IPS-NIHi7 (cell line): ENCODE measurements around the gene OLFML2A.
A peak's percentile ranks its signal among the peaks of the same experiment; 100 is the strongest.
"Not testable (repeated sequence)": the region's sequence is repeated elsewhere in the genome, so short reads cannot be mapped to it uniquely, and the experiment has no call there.

ENCODE experiments used
- DNase-seq: peaks from one replicate; pipeline ENCODE4 v3.0.0; 2012; ENCODE audit warnings: mixed read lengths; ENCODE audit errors: extremely low spot score

Gene OLFML2A

GRCh38 chr9:124828489-124829333 is 51.8 kb downstream of the OLFML2A start:
- DNase-seq = no peak

GRCh38 chr9:124829334-124829669 is 52.4 kb downstream of the OLFML2A start:
- no peak for DNase-seq

- no peak for DNase-seq
Observed at GRCh38 chr9:124830593-124830992, 53.7 kb downstream of the OLFML2A start.

GRCh38 chr9:124831642-124832364 is 54.9 kb downstream of the OLFML2A start:
- DNase-seq = no peak

- no peak for DNase-seq
Observed at GRCh38 chr9:124834591-124834990, 57.7 kb downstream of the OLFML2A start.

GRCh38 chr9:124835026-124835557 is 58.2 kb downstream of the OLFML2A start:
- DNase-seq = no peak

- not testable (repeated sequence) for DNase-seq
Observed at GRCh38 chr9:124838132-124838531, 61.2 kb downstream of the OLFML2A start.

- not testable (repeated sequence) for DNase-seq
Observed at GRCh38 chr9:124838567-124839275, 61.8 kb downstream of the OLFML2A start.

GRCh38 chr9:124839612-124840299 is 62.8 kb downstream of the OLFML2A start:
- peak; percentile 88 for DNase-seq

GRCh38 chr9:124840300-124840833 is 63.4 kb downstream of the OLFML2A start:
- no peak for DNase-seq

- no peak for DNase-seq
Observed at GRCh38 chr9:124841075-124841821, 64.3 kb downstream of the OLFML2A start.

GRCh38 chr9:124843456-124844034 is 66.6 kb downstream of the OLFML2A start:
- DNase-seq = no peak

- DNase-seq = no peak
Observed at GRCh38 chr9:124844291-124844690, 67.4 kb downstream of the OLFML2A start.

- DNase-seq = not testable (repeated sequence)
Observed at GRCh38 chr9:124846467-124846866, 69.5 kb downstream of the OLFML2A start.

- no peak for DNase-seq
Observed at GRCh38 chr9:124846969-124847368, 70.0 kb downstream of the OLFML2A start.

GRCh38 chr9:124849801-124850200 is 72.9 kb downstream of the OLFML2A start:
- DNase-seq = no peak

- no peak for DNase-seq
Observed at GRCh38 chr9:124852121-124852828, 75.3 kb downstream of the OLFML2A start.

GRCh38 chr9:124852829-124853531 is 76.0 kb downstream of the OLFML2A start, which contains the start of gene WDR38:
TSS of gene WDR38 (plus strand) at chr9:124853460. CDS start at chr9:124853532, 72 bp downstream.
- peak; percentile 91 for DNase-seq
